Urinary bladder (tissue), 4 donors: ENCODE data around the gene PRKCG. TPM values are rescaled to one million over a fixed set of nuclear protein-coding genes. Genes with fewer than 3 reads are reported as not detected.
"Not testable (repeated sequence)": the region's sequence is repeated elsewhere in the genome, so short reads cannot be mapped to it uniquely, and the experiment has no call there.

ENCODE experiments used
- DNase-seq: peaks from one replicate; pipeline ENCODE4 v3.0.0-alpha.2; 2015; ENCODE audit errors: extremely low spot score
- H3K27ac ChIP-seq: one replicate; pipeline ENCODE4 v1.5.1; 2013; ENCODE audit warnings: low read depth, mild to moderate bottlenecking, moderate library complexity
- H3K36me3 ChIP-seq: one replicate; pipeline ENCODE4 v1.6.1; 2013; ENCODE audit warnings: mild to moderate bottlenecking, moderate library complexity; ENCODE audit not compliant: insufficient read depth
- H3K4me1 ChIP-seq: one replicate; pipeline ENCODE4 v1.6.1; 2013; ENCODE audit warnings: mild to moderate bottlenecking, moderate library complexity; ENCODE audit not compliant: insufficient read depth
- H3K4me3 ChIP-seq: one replicate; pipeline ENCODE4 v1.5.1; 2013; ENCODE audit warnings: low read depth, low read length
- WGBS: extraction: QIAGEN DNeasy Blood & Tissue Kit; methylation state at CpG from one replicate; pipeline ENCODE4 v1.1.7; 2013; 5-methylcytosine and 5-hydroxymethylcytosine counted together
- polyA plus RNA-seq: library from polyadenylated mRNA; stranded (reverse); fragments of 200-250 nt; gene quantifications from one replicate; pipeline ENCODE4 v1.2.3, GENCODE V29; 2013
- total RNA-seq: library from RNA; depleted of rRNA; stranded (reverse); fragments of >200 nt; gene quantifications from one replicate; pipeline ENCODE4 v1.2.3, GENCODE V29; 2014
- donor health status: healthy with polysubstance abuse.
- donor health status: healthy.

The PRKCG gene
- total and polyA plus RNA-seq, 2 donors: 0.03 to 0.32 TPM

DNA sequence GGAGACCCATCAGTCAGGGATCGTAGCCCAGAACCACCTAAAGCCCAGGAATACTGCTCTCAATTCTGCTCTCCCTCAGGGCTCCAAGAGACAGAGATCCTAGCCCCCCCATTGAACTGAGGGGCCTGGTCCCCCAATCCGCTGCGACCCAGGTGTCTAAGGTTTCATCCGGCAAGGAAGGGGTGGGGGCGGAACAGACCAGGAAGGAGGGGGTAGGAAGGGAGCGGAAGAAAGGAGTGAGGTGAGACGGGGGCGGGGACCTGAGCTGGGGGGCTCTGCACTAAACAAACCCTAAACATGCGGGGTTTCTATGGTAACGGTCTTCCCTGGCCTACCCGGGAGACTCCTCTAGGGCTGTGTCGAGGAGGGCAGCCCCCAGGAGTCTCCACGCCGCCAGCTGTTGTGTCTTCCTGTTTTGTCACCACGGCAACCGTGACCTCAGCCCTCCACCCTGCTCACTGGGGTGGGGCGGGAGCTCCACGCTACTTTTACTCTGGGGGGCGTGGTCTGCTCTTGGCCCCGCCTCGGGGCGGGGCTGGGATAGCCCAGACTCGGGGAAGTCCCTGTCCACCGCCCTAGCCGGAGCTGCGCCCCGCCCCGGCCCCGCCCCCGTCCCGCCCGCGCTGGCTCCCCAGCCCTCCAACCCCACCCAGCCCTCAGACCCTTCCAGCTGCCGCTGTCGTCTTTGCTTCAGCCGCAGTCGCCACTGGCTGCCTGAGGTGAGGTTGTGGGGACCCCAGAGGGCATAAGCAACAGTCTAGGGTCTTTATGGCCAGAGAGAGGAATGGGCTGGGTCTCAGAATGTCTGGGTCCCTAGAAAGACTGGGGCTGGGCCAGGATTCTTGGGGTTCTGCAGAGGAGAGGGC lies 14.5 kb upstream of the PRKCG start, which contains the start of gene MYADM:
TSS of gene MYADM (plus strand) at position 659 of the 866 bp plus-strand sequence. CDS start 5,647 bp downstream, outside the sequence.
- under 1% methylated on average over 37 of the region's 37 CpGs for WGBS
- Histone ChIP-seq H3K36me3 (no peaks in the 10 kb centered on the region), H3K4me1 (no peaks in the 10 kb centered on the region), H3K4me3 (peak within 1 kb of the TSS; percentile 73), H3K27ac (peak within 1 kb of the TSS; percentile 93)
- DNase-seq: peak; percentile 97

DNA sequence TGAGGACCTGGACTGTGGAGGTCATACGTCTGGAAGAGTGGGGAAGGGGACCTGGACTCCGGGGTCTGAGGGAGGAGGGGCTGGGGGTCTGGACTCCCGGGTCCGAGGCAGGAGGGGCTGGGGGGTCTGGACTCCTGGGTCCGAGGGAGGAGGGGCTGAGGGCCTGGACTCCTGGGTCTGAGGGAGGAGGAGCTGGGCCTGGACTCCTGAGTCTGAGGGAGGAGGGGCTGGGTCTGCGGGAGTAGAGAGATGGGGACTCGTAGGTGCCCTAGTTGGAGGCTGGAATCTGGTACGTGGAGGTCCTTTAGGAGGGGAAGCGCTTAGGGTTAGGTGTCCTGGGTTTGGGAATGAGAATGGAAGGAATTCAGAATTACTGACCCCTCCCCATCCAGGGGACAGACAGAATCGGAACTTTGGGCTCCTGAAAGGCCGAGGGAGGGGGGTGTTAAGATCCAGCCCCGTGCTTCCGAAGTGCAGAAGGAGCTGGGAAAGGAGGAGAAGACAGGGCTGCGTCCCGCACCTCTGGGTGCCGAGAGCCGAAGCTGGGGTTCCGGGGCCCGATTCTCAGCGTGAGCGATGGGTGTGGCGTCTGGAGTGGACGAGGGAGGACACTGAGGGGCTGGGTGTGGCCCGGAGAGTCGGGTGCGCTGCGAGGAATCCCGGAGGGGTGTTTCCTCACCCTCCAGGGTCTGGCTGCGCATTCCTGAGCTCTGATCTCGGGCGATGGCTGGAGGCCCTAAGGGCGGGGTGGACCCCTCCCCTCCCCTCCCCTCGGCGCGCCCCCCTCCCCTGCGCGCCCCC lies 13.7 kb upstream of the PRKCG start:
- H3K36me3 ChIP-seq: no peaks in the 10 kb centered on the region
- no peak for DNase-seq
- H3K27ac ChIP-seq: peak overlapping the region; percentile 90
- WGBS: under 1% methylated on average over 35 of the region's 37 CpGs
- no peaks in the 10 kb centered on the region for H3K4me1 ChIP-seq
- peak overlapping the region; percentile 73 for H3K4me3 ChIP-seq

DNA sequence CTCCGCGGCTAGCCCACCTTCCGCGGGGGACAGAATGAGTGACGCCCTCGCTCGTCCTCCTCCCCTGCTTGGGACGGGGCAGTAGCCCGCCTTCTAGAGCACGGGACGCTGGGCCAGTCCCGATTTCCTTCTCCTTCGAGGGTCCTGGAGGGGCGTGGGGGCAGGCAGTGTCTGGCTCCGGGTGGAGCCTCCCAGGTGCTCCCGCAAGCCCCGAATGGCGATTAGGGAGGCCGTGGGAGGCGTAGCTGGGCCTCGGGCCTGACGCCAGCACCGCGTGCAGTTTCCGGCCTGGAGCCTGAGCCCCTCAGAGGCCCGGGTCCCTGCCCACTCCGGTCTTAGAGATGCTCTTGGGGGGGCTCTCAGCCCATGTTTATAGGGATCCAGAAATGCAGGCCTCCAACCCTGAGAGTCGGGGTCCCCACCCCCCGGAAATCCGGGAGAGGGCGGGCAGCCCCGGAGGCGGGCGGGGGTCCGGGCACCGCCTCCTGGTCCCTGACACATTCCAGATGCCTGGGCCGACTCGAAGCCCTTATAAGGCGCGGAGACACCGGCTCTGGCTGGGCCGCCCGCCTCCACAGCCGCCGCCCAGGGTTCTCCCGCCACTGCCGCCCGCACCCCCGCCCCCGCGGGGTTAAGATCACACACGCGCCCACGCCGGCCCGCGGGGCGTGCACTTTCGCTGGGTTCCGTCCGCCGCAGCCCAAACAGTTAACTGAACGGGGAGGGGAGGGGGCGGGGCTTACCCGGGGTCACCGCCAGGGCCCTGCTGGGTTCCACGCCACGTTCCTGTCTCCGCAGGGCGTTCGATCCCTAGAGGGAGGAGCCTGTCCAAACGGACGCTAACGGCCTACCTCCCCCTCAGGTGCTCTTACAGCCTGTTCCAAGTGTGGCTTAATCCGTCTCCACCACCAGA lies 12.8 kb upstream of the PRKCG start:
- under 1% methylated on average over 75 of the region's 75 CpGs for WGBS

DNA sequence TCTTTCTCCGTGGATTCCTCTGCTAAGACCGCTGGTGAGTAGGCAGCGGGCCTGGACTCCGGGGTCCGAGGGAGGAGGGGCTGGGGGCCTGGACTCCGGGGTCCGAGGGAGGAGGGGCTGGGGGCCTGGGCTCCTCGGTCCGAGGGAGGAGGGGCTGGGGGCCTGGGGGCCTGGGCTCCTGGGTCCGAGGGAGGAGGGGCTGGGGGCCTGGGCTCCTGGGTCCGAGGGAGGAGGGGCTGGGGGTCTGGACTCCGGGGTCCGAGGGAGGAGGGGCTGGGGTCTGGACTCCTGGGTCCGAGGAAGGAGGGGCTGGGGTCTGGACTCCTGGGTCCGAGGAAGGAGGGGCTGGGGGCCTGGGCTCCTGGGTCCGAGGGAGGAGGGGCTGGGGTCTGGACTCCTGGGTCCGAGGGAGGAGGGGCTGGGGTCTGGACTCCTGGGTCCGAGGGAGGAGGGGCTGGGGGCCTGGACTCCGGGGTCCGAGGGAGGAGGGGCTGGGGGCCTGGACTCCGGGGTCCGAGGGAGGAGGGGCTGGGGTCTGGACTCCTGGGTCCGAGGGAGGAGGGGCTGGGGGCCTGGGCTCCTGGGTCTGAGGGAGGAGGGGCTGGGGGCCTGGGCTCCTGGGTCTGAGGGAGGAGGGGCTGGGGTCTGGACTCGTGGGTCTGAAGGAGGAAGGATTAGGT lies 12.1 kb upstream of the PRKCG start:
- WGBS: 3% methylated on average over 24 of the region's 24 CpGs
- peak overlapping the region; percentile 73 for H3K4me3 ChIP-seq
- DNase-seq, H3K4me1 ChIP-seq, H3K36me3 ChIP-seq: not testable (repeated sequence)
- peak overlapping the region; percentile 85 for H3K27ac ChIP-seq

More for the DNA sequence above, 12.8 kb upstream of the PRKCG start:
- DNase-seq: peak; percentile 64
- Histone ChIP-seq H3K4me1 (no peaks in the 10 kb centered on the region), H3K4me3 (peak overlapping the region; percentile 73), H3K27ac (peak overlapping the region; percentile 90), H3K36me3 (peaks cover 2% of the 10 kb centered on the region)

DNA sequence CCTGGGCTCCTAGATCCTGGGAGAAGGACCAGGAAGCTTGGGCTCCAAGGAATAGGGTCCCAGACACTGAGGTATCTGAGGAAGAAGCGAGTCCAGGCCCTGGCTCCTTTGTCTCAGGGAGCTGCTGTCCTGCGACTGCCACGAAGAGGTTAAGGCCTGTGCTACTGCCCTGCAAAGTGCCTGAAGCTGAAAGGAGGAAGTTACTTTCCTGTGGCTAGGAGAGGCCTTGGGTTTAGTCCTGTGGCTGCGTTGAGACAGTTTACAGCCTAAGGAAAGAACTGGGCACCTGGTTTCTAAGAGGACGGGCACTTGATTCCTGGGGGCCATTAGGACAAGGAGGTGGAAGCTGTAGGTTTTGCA lies 11.5 kb upstream of the PRKCG start:
- WGBS: 20% methylated on average over 5 of the region's 5 CpGs

DNA sequence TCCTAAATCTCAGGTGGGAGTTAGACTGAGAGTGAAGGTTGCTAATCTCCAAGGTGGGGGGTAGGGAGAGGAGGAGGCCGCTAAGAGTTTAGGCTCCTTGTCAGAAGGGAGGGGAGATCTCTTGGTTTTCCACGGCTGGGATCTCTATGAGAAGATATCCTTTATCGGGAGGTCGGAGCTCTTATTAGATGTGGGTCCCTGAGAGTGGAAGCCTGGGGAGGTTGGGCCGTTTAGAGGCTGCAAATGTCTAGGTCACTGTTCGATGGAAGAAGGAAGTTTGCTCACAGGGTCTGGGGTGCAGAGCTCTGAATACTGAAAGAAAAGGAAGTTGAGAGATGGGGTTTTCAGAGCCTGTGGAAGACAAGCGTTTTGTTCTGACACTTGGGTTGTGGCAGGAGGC lies 10.5 kb upstream of the PRKCG start:
- H3K36me3 ChIP-seq: peaks cover 2% of the 10 kb centered on the region
- no peak for DNase-seq
- no peak overlapping the region for H3K4me3 ChIP-seq
- H3K4me1 ChIP-seq: no peaks in the 10 kb centered on the region
- H3K27ac ChIP-seq: no peak overlapping the region
- WGBS: 40% methylated on average over 7 of the region's 7 CpGs

More for the DNA sequence above, 11.5 kb upstream of the PRKCG start:
- H3K4me3 ChIP-seq: no peak overlapping the region
- H3K36me3 ChIP-seq: peaks cover 2% of the 10 kb centered on the region
- no peak overlapping the region for H3K27ac ChIP-seq
- H3K4me1 ChIP-seq: no peaks in the 10 kb centered on the region
- DNase-seq: no peak

DNA sequence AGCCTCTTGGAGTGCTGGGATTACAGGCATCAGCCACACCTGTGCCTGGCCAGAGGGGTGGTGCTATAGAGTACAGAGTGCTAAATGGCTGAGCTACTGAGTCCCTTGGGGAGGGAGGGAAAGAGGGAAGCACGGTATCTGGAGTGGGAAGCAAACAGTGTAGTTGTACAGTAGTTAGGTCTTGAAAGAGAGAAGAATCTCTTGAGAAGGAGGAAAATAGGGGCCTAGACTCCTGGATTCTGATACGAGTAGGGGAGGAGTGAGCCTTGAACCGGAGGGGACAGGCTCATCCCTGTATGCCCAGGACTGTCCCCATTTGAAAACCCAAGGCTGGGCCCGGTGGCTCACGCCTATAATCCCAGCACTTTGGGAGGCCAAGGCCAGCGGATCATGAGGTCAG lies 9.2 kb upstream of the PRKCG start:
- Histone ChIP-seq H3K4me1 (no peaks in the 10 kb centered on the region), H3K27ac (no peak overlapping the region), H3K4me3 (no peak overlapping the region), H3K36me3 (peaks cover 2% of the 10 kb centered on the region)
- 67% methylated on average over 6 of the region's 6 CpGs for WGBS
- no peak for DNase-seq

DNA sequence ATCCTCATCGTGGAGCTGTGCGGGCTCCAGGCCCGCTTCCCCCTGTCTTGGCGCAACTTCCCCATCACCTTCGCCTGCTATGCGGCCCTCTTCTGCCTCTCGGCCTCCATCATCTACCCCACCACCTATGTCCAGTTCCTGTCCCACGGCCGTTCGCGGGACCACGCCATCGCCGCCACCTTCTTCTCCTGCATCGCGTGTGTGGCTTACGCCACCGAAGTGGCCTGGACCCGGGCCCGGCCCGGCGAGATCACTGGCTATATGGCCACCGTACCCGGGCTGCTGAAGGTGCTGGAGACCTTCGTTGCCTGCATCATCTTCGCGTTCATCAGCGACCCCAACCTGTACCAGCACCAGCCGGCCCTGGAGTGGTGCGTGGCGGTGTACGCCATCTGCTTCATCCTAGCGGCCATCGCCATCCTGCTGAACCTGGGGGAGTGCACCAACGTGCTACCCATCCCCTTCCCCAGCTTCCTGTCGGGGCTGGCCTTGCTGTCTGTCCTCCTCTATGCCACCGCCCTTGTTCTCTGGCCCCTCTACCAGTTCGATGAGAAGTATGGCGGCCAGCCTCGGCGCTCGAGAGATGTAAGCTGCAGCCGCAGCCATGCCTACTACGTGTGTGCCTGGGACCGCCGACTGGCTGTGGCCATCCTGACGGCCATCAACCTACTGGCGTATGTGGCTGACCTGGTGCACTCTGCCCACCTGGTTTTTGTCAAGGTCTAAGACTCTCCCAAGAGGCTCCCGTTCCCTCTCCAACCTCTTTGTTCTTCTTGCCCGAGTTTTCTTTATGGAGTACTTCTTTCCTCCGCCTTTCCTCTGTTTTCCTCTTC lies 8.0 kb upstream of the PRKCG start:
- WGBS: 90% methylated on average over 51 of the region's 51 CpGs
- DNase-seq: no peak
- Histone ChIP-seq H3K27ac (no peak overlapping the region), H3K36me3 (peaks cover 2% of the 10 kb centered on the region), H3K4me1 (no peaks in the 10 kb centered on the region), H3K4me3 (no peak overlapping the region)

DNA sequence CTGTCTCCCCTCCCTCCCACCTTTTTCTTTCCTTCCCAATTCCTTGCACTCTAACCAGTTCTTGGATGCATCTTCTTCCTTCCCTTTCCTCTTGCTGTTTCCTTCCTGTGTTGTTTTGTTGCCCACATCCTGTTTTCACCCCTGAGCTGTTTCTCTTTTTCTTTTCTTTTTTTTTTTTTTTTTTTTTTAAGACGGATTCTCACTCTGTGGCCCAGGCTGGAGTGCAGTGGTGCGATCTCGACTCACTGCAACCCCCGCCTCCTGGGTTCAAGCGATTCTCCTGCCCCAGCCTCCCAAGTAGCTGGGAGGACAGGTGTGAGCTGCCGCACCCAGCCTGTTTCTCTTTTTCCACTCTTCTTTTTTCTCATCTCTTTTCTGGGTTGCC lies 7.4 kb upstream of the PRKCG start:
- Histone ChIP-seq H3K4me1 (no peaks in the 10 kb centered on the region), H3K36me3 (peaks cover 2% of the 10 kb centered on the region), H3K4me3 (no peak overlapping the region), H3K27ac (no peak overlapping the region)
- WGBS: 72% methylated on average over 6 of the region's 6 CpGs
- no peak for DNase-seq

DNA sequence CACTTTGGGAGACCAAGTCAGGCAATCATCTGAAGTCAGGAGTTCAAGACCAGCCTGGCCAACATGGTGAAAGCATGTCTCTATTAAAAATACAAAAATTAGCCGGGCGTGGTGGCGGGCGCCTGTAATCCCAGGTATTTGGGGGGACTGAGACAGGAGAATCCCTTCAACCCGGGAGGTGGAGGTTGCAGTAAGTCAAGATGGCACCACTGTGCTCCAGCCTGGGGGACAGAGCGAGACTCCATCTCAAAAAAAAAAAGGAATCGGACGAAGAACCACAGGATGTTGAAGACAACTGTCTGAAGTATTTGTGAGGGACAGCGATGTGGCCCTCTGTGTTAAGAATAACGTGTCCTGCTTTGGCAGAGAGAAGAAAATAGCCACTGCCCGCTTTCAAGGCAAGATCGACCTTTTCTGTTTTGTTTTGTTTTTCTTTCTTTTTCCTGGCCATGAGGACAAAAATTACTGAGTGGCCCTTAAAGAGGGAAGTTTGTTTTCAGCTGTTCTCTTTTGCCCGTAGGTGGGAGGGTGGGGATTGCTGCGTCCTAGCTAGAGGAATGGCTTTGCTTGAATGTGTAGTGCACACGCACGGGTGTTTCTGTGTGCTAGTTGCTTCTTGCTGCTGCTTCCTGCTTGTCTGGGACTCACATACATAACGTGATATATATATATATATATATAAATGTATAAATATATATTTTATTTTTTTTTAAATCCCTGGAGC lies 6.2 kb upstream of the PRKCG start:
- WGBS: 74% methylated on average over 17 of the region's 17 CpGs
- no peak overlapping the region for H3K4me3 ChIP-seq
- H3K36me3 ChIP-seq: peaks cover 2% of the 10 kb centered on the region
- no peaks in the 10 kb centered on the region for H3K4me1 ChIP-seq
- no peak overlapping the region for H3K27ac ChIP-seq
- no peak for DNase-seq

DNA sequence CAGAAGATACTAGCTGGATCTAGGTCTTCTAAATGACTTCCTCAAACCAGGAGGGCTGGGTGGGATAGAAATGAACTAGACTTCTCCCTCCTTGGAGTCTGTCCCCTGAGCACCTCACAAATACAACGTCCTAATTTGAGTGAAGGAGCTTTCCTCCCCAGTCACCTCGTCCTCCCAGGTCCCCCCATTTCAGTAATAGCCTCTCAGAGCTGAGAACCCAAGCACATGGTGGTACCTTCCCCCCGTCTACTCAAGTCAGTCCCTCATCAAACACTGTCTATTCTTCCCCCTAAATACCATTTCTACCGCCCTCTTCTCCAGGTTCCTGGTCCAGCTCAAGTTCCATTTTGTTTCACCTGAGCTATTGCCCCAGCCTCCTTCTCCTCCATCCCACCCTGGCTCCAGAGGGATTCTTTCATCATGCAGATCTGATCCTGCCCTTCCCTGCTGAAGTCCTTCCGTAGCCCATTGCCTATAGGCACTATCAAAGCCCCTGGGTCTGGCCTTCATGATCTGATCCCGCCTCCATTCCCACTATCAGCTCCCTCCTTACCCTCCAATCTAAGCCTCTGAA lies 5.3 kb upstream of the PRKCG start:
- WGBS: 75% methylated on average over 6 of the region's 6 CpGs
- H3K27ac ChIP-seq: no peak overlapping the region
- no peaks in the 10 kb centered on the region for H3K4me1 ChIP-seq
- H3K36me3 ChIP-seq: peaks cover 2% of the 10 kb centered on the region
- H3K4me3 ChIP-seq: no peak overlapping the region
- no peak for DNase-seq
